Upper lobe of left lung (tissue), 6 donors: ENCODE data around the gene BTBD9. TPM values are rescaled to one million over a fixed set of nuclear protein-coding genes. Genes with fewer than 3 reads are reported as not detected.

Experiments used
- ATAC-seq, 2 donors: fragments of 200-7000 bp; cut with Tn5 transposase; one replicate each; pipeline ENCODE4 v1.9.1; 2022; ENCODE audit warnings: mild to moderate bottlenecking in 2 of 2, moderate library complexity in 2 of 2; ENCODE audit not compliant: low FRiP score in 2 of 2
- DNase-seq, 2 donors: peaks; one replicate each; pipeline ENCODE4 v3.0.0-alpha.2; 2019 to 2020
- H3K27ac ChIP-seq, 4 donors: fragments of 200-600 bp; sonication (generic); one replicate each; pipeline ENCODE4 v1.5.1; 2016 to 2019
- H3K27me3 ChIP-seq, 4 donors: fragments of 200-600 bp; sonication (generic); one replicate each; pipeline ENCODE4 v1.5.1; 2017 to 2019
- H3K36me3 ChIP-seq, 4 donors: fragments of 200-600 bp; sonication (generic); one replicate each; pipeline ENCODE4 v1.5.1; 2016 to 2019
- H3K4me1 ChIP-seq, 4 donors: fragments of 200-600 bp; sonication (generic); one replicate each; pipeline ENCODE4 v1.5.1; 2018 to 2019
- H3K4me3 ChIP-seq, 4 donors: fragments of 200-600 bp; sonication (generic); one replicate each; pipeline ENCODE4 v1.5.1; 2017 to 2019; ENCODE audit warnings: mild to moderate bottlenecking in 2 of 4, moderate library complexity in 1 of 4
- H3K9me3 ChIP-seq, 4 donors: fragments of 200-600 bp; sonication (generic); one replicate each; pipeline ENCODE4 v1.5.1; 2018 to 2019
- EP300 ChIP-seq, 4 donors: sonication (generic); formaldehyde crosslinking; IDR thresholded peaks; one replicate each; pipeline ENCODE4 v1.5.1; 2017; ENCODE audit warnings: antibody characterized with exemption in 4 of 4, control low read depth in 2 of 4
- POLR2A ChIP-seq, 4 donors: fragments of 450-650 bp; IDR thresholded peaks; one replicate each; pipeline ENCODE4 v1.5.1; 2016 to 2017; ENCODE audit warnings: antibody characterized with exemption in 4 of 4, mild to moderate bottlenecking in 2 of 4
- POLR2AphosphoS5 ChIP-seq, 2 donors: sonication (generic); formaldehyde crosslinking; IDR thresholded peaks; one replicate each; pipeline ENCODE4 v1.5.1; 2017; ENCODE audit warnings: antibody characterized with exemption in 2 of 2
- WGBS, 2 donors: methylation state at CpG; one replicate each; pipeline ENCODE4 v1.1.5; 2017 to 2018; 5-methylcytosine and 5-hydroxymethylcytosine counted together
- total RNA-seq, 6 donors: library from RNA; depleted of rRNA in 4 of 6; stranded (reverse); fragments of >200 nt in 4 of 6; gene quantifications; one replicate each; pipeline versions ENCODE4 v1.1.0 to v1.2.1, GENCODE V29; 2016 to 2021
- TF ChIP-seq, protein P1 (sequence below), 6 experiments: fragments of 450-650 bp in 4 of 6; fragments of 200-600 bp in 2 of 6; sonication (generic) in 2 of 6; IDR thresholded peaks; one replicate each; pipeline ENCODE4 v1.5.1; 2016 to 2019; ENCODE audit warnings: antibody characterized with exemption in 6 of 6
- donor health status: DM: no; HTN: no; CAD: no; lungs with moderate emphysema.
- donor health status: DM: no; HTN: yes; CAD: no; lungs with severe emphysema.

BTBD9 gene
- total RNA-seq, 6 donors from 2014 or later, result 18.2 to 60.8 (median 44.9) TPM

- Histone ChIP-seq H3K27me3 (no peaks in the 10 kb centered on the region), H3K9me3 (no peaks in the 10 kb centered on the region), H3K27ac (no peak overlapping the region), H3K4me3 (no peak overlapping the region), H3K4me1 (no peaks in the 10 kb centered on the region), H3K36me3 (peaks cover 0 to 23% (median 4%) of the 10 kb centered on the region in 4 donors)
- DNase-seq (no peak), ATAC-seq (no peak)
- WGBS, 2 donors, result 85 to 89% methylated on average over 10 to 13 of the region's 13 CpGs
- TF ChIP-seq POLR2AphosphoS5 (IDR thresholded peaks at IDR 0.05) (no peak), POLR2A (IDR thresholded peaks at IDR 0.05) (no peak), EP300 (IDR thresholded peaks at IDR 0.05) (no peak)
- TF ChIP-seq, protein P1, sequence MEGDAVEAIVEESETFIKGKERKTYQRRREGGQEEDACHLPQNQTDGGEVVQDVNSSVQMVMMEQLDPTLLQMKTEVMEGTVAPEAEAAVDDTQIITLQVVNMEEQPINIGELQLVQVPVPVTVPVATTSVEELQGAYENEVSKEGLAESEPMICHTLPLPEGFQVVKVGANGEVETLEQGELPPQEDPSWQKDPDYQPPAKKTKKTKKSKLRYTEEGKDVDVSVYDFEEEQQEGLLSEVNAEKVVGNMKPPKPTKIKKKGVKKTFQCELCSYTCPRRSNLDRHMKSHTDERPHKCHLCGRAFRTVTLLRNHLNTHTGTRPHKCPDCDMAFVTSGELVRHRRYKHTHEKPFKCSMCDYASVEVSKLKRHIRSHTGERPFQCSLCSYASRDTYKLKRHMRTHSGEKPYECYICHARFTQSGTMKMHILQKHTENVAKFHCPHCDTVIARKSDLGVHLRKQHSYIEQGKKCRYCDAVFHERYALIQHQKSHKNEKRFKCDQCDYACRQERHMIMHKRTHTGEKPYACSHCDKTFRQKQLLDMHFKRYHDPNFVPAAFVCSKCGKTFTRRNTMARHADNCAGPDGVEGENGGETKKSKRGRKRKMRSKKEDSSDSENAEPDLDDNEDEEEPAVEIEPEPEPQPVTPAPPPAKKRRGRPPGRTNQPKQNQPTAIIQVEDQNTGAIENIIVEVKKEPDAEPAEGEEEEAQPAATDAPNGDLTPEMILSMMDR (IDR thresholded peaks at IDR 0.05), result no peak
Measured at GRCh38 chr6:38171997-38172738, 467.6 kb downstream of the BTBD9 start.

DNA sequence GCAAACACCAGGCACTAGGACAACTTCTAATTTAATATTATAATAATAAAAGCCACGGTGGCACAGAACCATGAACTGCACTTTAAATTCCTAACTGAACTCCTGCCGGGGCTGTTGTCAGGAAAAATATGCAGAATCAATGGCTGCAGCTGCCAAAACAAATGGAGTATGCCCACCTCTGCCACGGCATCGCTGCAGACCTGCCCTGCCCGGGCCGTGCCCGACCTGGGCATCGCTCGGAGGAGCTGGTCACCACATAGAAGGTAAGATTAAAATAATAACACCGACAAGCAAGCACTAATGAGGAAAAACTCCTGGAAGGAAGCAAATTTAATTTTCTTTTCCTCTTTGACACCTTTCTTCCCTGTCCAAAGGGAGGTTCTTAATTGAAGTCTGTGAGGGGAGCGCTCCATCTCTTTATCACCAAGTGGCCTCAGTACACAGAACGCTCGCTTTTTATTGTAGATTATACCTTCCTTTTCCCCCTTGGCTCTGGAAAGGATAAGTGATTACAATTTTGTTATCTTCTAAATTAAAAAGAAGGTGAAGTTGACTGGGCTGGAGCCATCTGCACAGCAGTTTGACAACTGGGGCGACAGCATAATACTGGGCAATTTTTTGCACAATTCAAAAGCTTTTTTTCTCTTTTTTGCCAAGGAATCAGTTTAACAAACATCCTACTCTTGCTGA is 468.9 kb downstream of the BTBD9 start:
- 84 to 86% methylated on average over 14 of the region's 14 CpGs for WGBS, 2 donors
- H3K4me3 ChIP-seq, result no peak overlapping the region
- no peaks in the 10 kb centered on the region for H3K4me1 ChIP-seq
- TF ChIP-seq POLR2A (IDR thresholded peaks at IDR 0.05) (no peak), POLR2AphosphoS5 (IDR thresholded peaks at IDR 0.05) (no peak), EP300 (IDR thresholded peaks at IDR 0.05) (no peak)
- TF ChIP-seq, protein P1 (IDR thresholded peaks at IDR 0.05), result no peak
- no peaks in the 10 kb centered on the region for H3K9me3 ChIP-seq
- no peak for DNase-seq
- H3K27me3 ChIP-seq, result no peaks in the 10 kb centered on the region
- no peak for ATAC-seq
- H3K27ac ChIP-seq, result no peak overlapping the region
- H3K36me3 ChIP-seq, result peaks cover 0 to 21% (median 4%) of the 10 kb centered on the region in 4 donors

DNA sequence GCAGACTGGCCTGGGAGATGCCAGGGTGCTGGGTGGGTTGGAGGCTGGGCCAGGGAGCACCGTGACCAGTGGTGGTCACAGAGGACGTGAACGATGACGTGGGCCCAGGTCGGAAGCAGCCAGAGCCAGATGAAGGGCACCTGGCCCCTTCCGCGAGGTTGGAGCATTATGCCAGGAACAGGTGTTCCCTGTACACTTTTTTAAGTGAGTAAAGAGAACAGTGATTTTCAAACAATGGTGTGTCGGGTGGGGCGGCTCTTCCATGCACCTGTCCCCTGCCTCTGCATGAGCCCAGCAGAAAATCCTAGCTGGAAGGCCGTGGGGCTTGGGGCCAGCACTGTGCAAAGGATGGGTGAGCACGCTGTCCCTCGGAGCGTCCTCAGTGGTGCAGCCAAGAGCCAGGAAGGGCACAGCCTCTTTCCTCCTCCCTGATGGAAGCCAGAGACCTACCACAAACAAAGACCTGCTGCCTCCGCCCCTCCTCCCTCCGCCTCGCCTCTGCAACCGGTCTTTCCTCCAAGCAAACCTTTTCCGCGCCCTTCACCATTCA is 469.7 kb downstream of the BTBD9 start:
- ATAC-seq (no peak), DNase-seq (no peak)
- no peaks in the 10 kb centered on the region for H3K9me3 ChIP-seq
- H3K4me3 ChIP-seq, result no peak overlapping the region
- 85 to 90% methylated on average over 18 to 19 of the region's 19 CpGs for WGBS, 2 donors
- H3K27ac ChIP-seq, result no peak overlapping the region
- H3K4me1 ChIP-seq, result no peaks in the 10 kb centered on the region
- no peaks in the 10 kb centered on the region for H3K27me3 ChIP-seq
- peaks cover 0 to 15% (median 3%) of the 10 kb centered on the region in 4 donors for H3K36me3 ChIP-seq
- TF ChIP-seq, protein P1 (IDR thresholded peaks at IDR 0.05), result no peak
- TF ChIP-seq EP300 (IDR thresholded peaks at IDR 0.05) (no peak), POLR2AphosphoS5 (IDR thresholded peaks at IDR 0.05) (no peak), POLR2A (IDR thresholded peaks at IDR 0.05) (no peak)

- Histone ChIP-seq H3K4me3 (no peak overlapping the region), H3K9me3 (no peaks in the 10 kb centered on the region), H3K4me1 (no peaks in the 10 kb centered on the region), H3K27me3 (no peaks in the 10 kb centered on the region), H3K27ac (no peak overlapping the region), H3K36me3 (peaks cover 0 to 9% (median under 1%) of the 10 kb centered on the region in 4 donors)
- TF ChIP-seq, protein P1 (IDR thresholded peaks at IDR 0.05), result no peak
- TF ChIP-seq POLR2A (IDR thresholded peaks at IDR 0.05) (no peak), EP300 (IDR thresholded peaks at IDR 0.05) (no peak), POLR2AphosphoS5 (IDR thresholded peaks at IDR 0.05) (no peak)
- DNase-seq, result peak in 1 of 2 donors; percentile 69
- WGBS, 2 donors, result 90 to 94% methylated on average over 13 to 16 of the region's 20 CpGs
- ATAC-seq, result no peak
Measured at GRCh38 chr6:38169221-38169976, 470.3 kb downstream of the BTBD9 start.
